Calu3 (cell line): ENCODE data around the gene KCNK13. TPM values are rescaled to one million over a fixed set of nuclear protein-coding genes. Genes with fewer than 3 reads are reported as not detected.

Source experiments
- BruUV-seq: library from RNA; stranded (reverse); fragments of 400-500 nt; replicated peaks from 2 replicates; lab custom pipeline; 2021; lab: Mats Ljungman, UMichigan
- CTCF ChIA-PET: fragments of 300-600 bp; sonication (Branson Sonifier 250); formaldehyde crosslinking; loops from one replicate; lab custom pipeline; 2022; ENCODE audit warnings: antibody characterized with exemption; lab: Charles Lee
- DNase-seq: peaks from one replicate; pipeline ENCODE4 v3.0.0; 2022
- H3K27ac Mint-ChIP-seq: one replicate; pipeline ENCODE4 v1.8.0; 2022; ENCODE audit warnings: mixed read lengths; ENCODE audit not compliant: unreplicated experiment
- H3K27me3 Mint-ChIP-seq: one replicate; pipeline ENCODE4 v1.8.0; 2022; ENCODE audit warnings: mixed read lengths; ENCODE audit not compliant: unreplicated experiment
- H3K36me3 Mint-ChIP-seq: one replicate; pipeline ENCODE4 v1.8.0; 2022; ENCODE audit warnings: mild to moderate bottlenecking, moderate library complexity, mixed read lengths; ENCODE audit not compliant: insufficient read depth, unreplicated experiment
- H3K4me1 Mint-ChIP-seq: one replicate; pipeline ENCODE4 v1.8.0; 2022; ENCODE audit warnings: mild to moderate bottlenecking, low read depth, mixed read lengths; ENCODE audit not compliant: unreplicated experiment
- H3K4me3 Mint-ChIP-seq: one replicate; pipeline ENCODE4 v1.8.0; 2022; ENCODE audit warnings: mild to moderate bottlenecking, low read depth, moderate library complexity, mixed read lengths; ENCODE audit not compliant: unreplicated experiment
- H3K9me3 Mint-ChIP-seq: one replicate; pipeline ENCODE4 v1.8.0; 2022; ENCODE audit warnings: low read depth, mixed read lengths; ENCODE audit not compliant: unreplicated experiment
- CTCF ChIP-seq: fragments of 200-600 bp; IDR thresholded peaks from one replicate; pipeline ENCODE4 v1.8.0; 2022; ENCODE audit warnings: antibody characterized with exemption; ENCODE audit not compliant: unreplicated experiment
- intact Hi-C: fragments of 100-400 bp; cut with micrococcal nuclease; formaldehyde crosslinking; loops from one replicate; pipeline ENCODE4 v1.10.0; 2022; ENCODE audit not compliant: unreplicated experiment
- total RNA-seq: library from RNA; stranded (reverse); gene quantifications from 2 replicates; pipeline ENCODE4 v1.2.3, GENCODE V29; 2022

KCNK13 gene
- total RNA-seq, 1 experiment from 2014 or later = not detected

- no peak for DNase-seq
- H3K9me3 Mint-ChIP-seq = no peaks in the 10 kb centered on the region
- H3K4me1 Mint-ChIP-seq = no peaks in the 10 kb centered on the region
- no peak overlapping the region for H3K4me3 Mint-ChIP-seq
- no peaks in the 10 kb centered on the region for H3K36me3 Mint-ChIP-seq
- CTCF ChIA-PET = no interaction called here
- no peak for TF ChIP-seq CTCF
- BruUV-seq = no TSS peak
- H3K27ac Mint-ChIP-seq = no peak overlapping the region
- H3K27me3 Mint-ChIP-seq = peaks cover 20% of the 10 kb centered on the region
- intact Hi-C loops = no loop called here
These were observed 12.4 kb upstream of the KCNK13 start for GRCh38 chr14:90049390-90049789.

- DNase-seq = no peak
- H3K27me3 Mint-ChIP-seq = peaks cover 28% of the 10 kb centered on the region
- no peaks in the 10 kb centered on the region for H3K36me3 Mint-ChIP-seq
- BruUV-seq = no TSS peak
- no peak overlapping the region for H3K4me3 Mint-ChIP-seq
- CTCF ChIA-PET = no interaction called here
- intact Hi-C loops = no loop called here
- H3K4me1 Mint-ChIP-seq = no peaks in the 10 kb centered on the region
- H3K27ac Mint-ChIP-seq = no peak overlapping the region
- TF ChIP-seq CTCF = no peak
- no peaks in the 10 kb centered on the region for H3K9me3 Mint-ChIP-seq
These were observed 11.5 kb upstream of the KCNK13 start for GRCh38 chr14:90050271-90050670.

GRCh38 chr14:90053044-90053443 is 8.8 kb upstream of the KCNK13 start:
- no peaks in the 10 kb centered on the region for H3K36me3 Mint-ChIP-seq
- H3K27me3 Mint-ChIP-seq = peaks cover 37% of the 10 kb centered on the region
- no peak for DNase-seq
- no peaks in the 10 kb centered on the region for H3K9me3 Mint-ChIP-seq
- no TSS peak for BruUV-seq
- H3K4me3 Mint-ChIP-seq = no peak overlapping the region
- no peak overlapping the region for H3K27ac Mint-ChIP-seq
- intact Hi-C loops = no loop called here
- no peak for TF ChIP-seq CTCF
- CTCF ChIA-PET = no interaction called here
- H3K4me1 Mint-ChIP-seq = no peaks in the 10 kb centered on the region

- Mint-ChIP-seq H3K27ac (no peak overlapping the region), H3K4me3 (no peak overlapping the region), H3K4me1 (peaks cover 6% of the 10 kb centered on the region), H3K27me3 (peaks cover 49% of the 10 kb centered on the region), H3K36me3 (no peaks in the 10 kb centered on the region), H3K9me3 (no peaks in the 10 kb centered on the region)
- TF ChIP-seq CTCF = no peak
- DNase-seq = no peak
- intact Hi-C loops = no loop called here
- BruUV-seq = no TSS peak
- CTCF ChIA-PET = interaction anchor here (0.7 kb wide), 1 partner anchor 18 kb away, joined by 4 read pairs; no protein-coding TSS in a partner anchor
These were observed 7.0 kb upstream of the KCNK13 start for GRCh38 chr14:90054803-90055202.
